Measurements from ENCODE around the gene IL17B. TPM values are rescaled to one million over a fixed set of nuclear protein-coding genes. Genes with fewer than 3 reads are reported as not detected.

IL17B gene
- total and polyA plus RNA-seq, 9 of the 15 experiments (the other 6 are each of a cell fraction or from before 2014, with no cell fraction given) = 0.28 to 2.6 (median 0.53) TPM; not detected in 2

- TF ChIP-seq FIP1L1 (IDR thresholded peaks at IDR 0.05; ENCODE audit: low read depth, low read length, poor library complexity, severe bottlenecking) (no peak), ZNF766 (CRISPR knock-in tag; conservative IDR thresholded peaks at IDR 0.05) (no peak), DNMT1 (IDR thresholded peaks at IDR 0.05) (no peak), ZNF699 (CRISPR knock-in tag; IDR thresholded peaks at IDR 0.05; ENCODE audit: insufficient replicate concordance) (no peak), ZNF589 (CRISPR knock-in tag; IDR thresholded peaks at IDR 0.05; ENCODE audit: low read depth) (0 out of 2 replicates have a peak, but pooled peaks have one; percentile 20), STAT6 (CRISPR knock-in tag; IDR thresholded peaks at IDR 0.05) (no peak), POLR3A (IDR thresholded peaks at IDR 0.05; ENCODE audit: borderline replicate concordance, extremely low read depth, insufficient read depth, insufficient read length) (no peak), HINFP (tag; conservative IDR thresholded peaks at IDR 0.05; ENCODE audit: low read depth) (no peak), ARNT (IDR thresholded peaks at IDR 0.05) (no peak), HDAC6 (IDR thresholded peaks at IDR 0.05; ENCODE audit: low read depth, low read length) (no peak), YBX1 (IDR thresholded peaks at IDR 0.05) (no peak), BRF2 (IDR thresholded peaks at IDR 0.05; ENCODE audit: borderline replicate concordance, insufficient read depth, insufficient read length) (no peak), ATF7 (IDR thresholded peaks at IDR 0.05) (peak; percentile 99), CCAR2 (IDR thresholded peaks at IDR 0.05; ENCODE audit: low read depth, low read length) (no peak), SETDB1 (IDR thresholded peaks at IDR 0.05; ENCODE audit: low read length) (no peak), HNRNPL (IDR thresholded peaks at IDR 0.05; ENCODE audit: low read depth, low read length) (peak; percentile 78), NFRKB (IDR thresholded peaks at IDR 0.05; ENCODE audit: low read depth) (no peak), ZBTB2 (IDR thresholded peaks at IDR 0.05) (no peak), CBX2 (IDR thresholded peaks at IDR 0.05; ENCODE audit: insufficient read depth, low read length, poor library complexity, severe bottlenecking) (no peak), POLR2AphosphoS2 (IDR thresholded peaks at IDR 0.05; ENCODE audit: low read length) (no peak), ZNF57 (CRISPR knock-in tag; IDR thresholded peaks at IDR 0.05) (no peak)
Measured at GRCh38 chr5:149357370-149358293, 21.5 kb downstream of the IL17B start, which contains the start of gene PCYOX1L (continued).

Measured in K562 (cell line).